ENCODE measurements around the gene EIPR1. TPM values are rescaled to one million over a fixed set of nuclear protein-coding genes. Genes with fewer than 3 reads are reported as not detected.

Gene EIPR1
- total and polyA plus RNA-seq, 10 of the 15 experiments (the other 5 are each of a cell fraction or from before 2014, with no cell fraction given) = 23.6 to 61.2 (median 42.2) TPM

DNA sequence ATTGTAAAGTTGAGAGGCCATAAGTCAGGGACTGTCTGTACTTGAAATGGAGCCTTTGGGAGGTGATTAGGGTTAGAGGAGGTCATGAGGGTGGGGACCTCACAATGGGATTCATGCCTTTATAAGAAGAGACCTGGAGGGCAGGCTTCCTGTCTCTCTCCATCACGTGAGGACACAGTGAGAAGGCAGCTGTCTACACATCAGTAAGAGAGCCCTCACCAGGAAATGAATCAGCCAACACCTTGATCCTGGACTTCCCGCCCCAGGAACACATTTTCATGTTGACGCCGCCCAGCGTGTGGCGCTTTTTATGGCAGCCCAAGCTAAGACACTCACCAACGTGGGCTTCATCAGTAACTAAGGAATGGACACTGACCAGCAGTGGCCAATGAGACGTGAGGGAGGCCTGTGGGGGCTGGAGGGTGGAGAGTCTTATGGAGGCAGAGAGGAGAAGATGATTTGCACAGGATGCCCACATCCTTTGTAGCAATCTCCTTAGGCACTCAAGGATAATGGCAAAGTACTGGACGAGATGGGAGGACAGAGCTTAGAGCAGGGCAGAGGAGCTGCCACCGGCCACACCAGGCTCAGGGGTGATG lies 162.7 kb downstream of the EIPR1 start (continued):
- TF ChIP-seq PML (IDR thresholded peaks at IDR 0.05; ENCODE audit: low read length) (no peak), LARP7 (IDR thresholded peaks at IDR 0.05) (no peak)
- TF ChIP-seq, protein P1, sequence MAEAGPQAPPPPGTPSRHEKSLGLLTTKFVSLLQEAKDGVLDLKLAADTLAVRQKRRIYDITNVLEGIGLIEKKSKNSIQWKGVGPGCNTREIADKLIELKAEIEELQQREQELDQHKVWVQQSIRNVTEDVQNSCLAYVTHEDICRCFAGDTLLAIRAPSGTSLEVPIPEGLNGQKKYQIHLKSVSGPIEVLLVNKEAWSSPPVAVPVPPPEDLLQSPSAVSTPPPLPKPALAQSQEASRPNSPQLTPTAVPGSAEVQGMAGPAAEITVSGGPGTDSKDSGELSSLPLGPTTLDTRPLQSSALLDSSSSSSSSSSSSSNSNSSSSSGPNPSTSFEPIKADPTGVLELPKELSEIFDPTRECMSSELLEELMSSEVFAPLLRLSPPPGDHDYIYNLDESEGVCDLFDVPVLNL (IDR thresholded peaks at IDR 0.05; ENCODE audit: low read depth, low read length) = no peak

GRCh38 chr2:3214065-3214464 lies 163.6 kb downstream of the EIPR1 start:
- CTCF ChIA-PET = no interaction called here
- SMC1A ChIA-PET (ENCODE audit: uncharacterized antibody, unreplicated experiment) = no interaction called here
- RAD21 ChIA-PET (ENCODE audit: unreplicated experiment) = no interaction called here
- in situ Hi-C loops (cut with MboI) = no loop called here
- Histone ChIP-seq H3K27me3 (replicated peaks in 1 of 2; ENCODE audit: control insufficient read depth in 2 of 2, insufficient read depth in 2 of 2, low read length in 1 of 2) (no peaks in the 10 kb centered on the region), H3K9ac (ENCODE audit: control insufficient read depth, insufficient read depth, low read length) (no peak overlapping the region), H2AFZ (ENCODE audit: control insufficient read depth, low read depth, low read length) (no peak overlapping the region), H3K4me2 (ENCODE audit: control insufficient read depth, insufficient read depth) (no peak overlapping the region), H3K9me3 (replicated peaks; ENCODE audit: control insufficient read depth, insufficient read depth, low read length) (no peaks in the 10 kb centered on the region), H3K79me2 (ENCODE audit: control insufficient read depth, insufficient read depth, low read length) (no peaks in the 10 kb centered on the region), H3K4me1 (ENCODE audit: control insufficient read depth, insufficient read depth, low read length) (no peaks in the 10 kb centered on the region), H3K4me3 (no peak overlapping the region), H3K27ac (ENCODE audit: control insufficient read depth, insufficient read depth) (no peak overlapping the region), H4K20me1 (ENCODE audit: control insufficient read depth, insufficient read depth) (no peaks in the 10 kb centered on the region), H3K36me3 (ENCODE audit: control insufficient read depth in 2 of 2, insufficient read depth in 2 of 2, low read length in 1 of 2) (peaks cover 3 to 4% of the 10 kb centered on the region in 2 experiments; a peak in 3 of 4 replicates)
- POLR2A ChIA-PET = no interaction called here
- 81% methylated on average over 7 of the region's 7 CpGs for WGBS (ENCODE audit: insufficient coverage, insufficient replicate concordance, low lambda C conversion rate, missing lambda C conversion rate)
- no peak for DNase-seq (ENCODE audit: low read depth, low spot score)
- BruUV-seq (replicated peaks) = no TSS peak
- intact Hi-C loops (cut with micrococcal nuclease; ENCODE audit: unreplicated experiment) = no loop called here
- FAIRE-seq = no peak
- TF ChIP-seq CHD1 (IDR thresholded peaks at IDR 0.05; ENCODE audit: low read depth, low read length) = no peak
- no peak for TF ChIP-seq MXI1 (IDR thresholded peaks at IDR 0.05; ENCODE audit: low read depth, low read length)
- no peak for TF ChIP-seq RCOR1 (conservative IDR thresholded peaks at IDR 0.05; ENCODE audit: low read depth, low read length)
- no peak for TF ChIP-seq POU2F2 (IDR thresholded peaks at IDR 0.05; ENCODE audit: borderline replicate concordance, low read depth, low read length)
- no peak for TF ChIP-seq CREM (IDR thresholded peaks at IDR 0.05; ENCODE audit: low read depth)
- TF ChIP-seq NR2C1 (IDR thresholded peaks at IDR 0.05) = no peak
- ATAC-seq = no peak
